NCI-H524 treated with DMSO at 0.1 percent for 48 hours (cell line): Measurements from ENCODE around the gene PPFIBP1.

Experiments used
- DNase-seq: peaks from one replicate; lab custom pipeline; 2025; lab: John Stamatoyannopoulos, UW

The PPFIBP1 gene

DNA sequence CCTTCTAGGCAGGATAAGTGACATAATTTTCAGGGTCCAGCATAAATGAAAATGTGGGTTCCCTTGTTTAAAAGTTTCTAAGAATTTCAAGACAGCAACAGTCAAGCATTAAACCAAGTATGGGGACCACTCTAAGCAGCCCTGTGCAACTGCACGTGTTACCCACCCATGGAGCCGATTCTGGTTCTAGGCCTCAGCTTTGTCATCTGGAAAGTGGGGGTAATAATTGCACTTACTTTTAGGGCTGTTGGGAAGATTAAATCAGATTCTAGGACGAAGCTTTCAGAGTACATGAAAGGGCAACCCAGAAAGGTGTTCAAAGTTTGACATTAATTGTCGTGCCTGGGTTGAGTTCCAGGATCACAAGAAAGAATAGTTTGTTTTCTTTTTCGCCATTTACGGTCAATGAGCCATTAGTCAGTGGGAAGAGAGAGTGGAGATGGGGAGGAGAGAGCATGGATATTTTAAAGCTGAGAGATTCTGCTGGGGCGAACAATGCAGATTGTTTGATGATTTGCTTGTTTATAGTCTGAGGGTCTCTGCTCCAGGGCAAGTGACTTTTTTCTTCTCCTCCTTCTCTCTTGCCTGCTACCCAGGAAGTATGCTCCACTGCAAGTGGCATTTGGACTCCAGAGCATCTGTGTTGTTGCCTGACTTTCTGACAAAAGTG is 10.7 kb upstream of the PPFIBP1 start:
- DNase-seq = no peak

DNA sequence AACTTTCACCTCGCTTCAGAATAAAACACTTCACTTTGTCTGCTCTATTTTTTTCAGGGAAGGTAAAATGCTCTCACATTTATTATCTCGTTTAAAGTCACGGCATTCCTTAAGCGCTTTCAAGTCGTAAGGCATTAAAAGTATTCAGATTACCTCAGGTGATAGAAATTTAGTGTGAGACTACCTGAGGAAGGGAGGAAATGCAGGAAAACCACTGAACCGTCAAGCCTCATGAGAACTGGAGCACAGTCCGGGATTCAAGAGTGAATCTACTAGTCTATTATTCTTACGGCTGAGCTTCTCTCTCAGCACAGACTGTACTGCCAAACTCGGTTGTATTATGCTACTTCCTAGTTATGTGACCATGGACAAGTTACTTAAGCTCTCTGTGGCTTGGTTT is 8.3 kb upstream of the PPFIBP1 start:
- no peak for DNase-seq

DNA sequence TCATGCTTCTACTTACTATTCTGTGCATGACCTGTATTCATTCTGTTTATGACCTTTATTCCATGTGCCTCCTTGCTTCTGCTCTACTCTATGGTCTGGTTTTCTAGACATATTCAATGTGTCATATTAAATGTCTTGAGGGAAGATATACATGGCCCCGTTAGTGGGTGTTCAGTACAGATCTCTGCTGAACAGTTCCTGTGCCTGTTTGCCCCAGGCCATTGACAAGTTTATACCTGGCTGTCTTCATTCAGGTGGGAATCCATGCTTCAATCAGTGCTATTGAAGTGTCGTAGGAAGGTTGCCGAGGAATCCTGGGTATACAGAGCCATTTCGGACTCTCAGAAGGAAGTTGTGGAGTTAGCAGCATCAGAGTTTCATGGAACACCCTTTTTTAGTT is 7.4 kb upstream of the PPFIBP1 start:
- DNase-seq = no peak

DNA sequence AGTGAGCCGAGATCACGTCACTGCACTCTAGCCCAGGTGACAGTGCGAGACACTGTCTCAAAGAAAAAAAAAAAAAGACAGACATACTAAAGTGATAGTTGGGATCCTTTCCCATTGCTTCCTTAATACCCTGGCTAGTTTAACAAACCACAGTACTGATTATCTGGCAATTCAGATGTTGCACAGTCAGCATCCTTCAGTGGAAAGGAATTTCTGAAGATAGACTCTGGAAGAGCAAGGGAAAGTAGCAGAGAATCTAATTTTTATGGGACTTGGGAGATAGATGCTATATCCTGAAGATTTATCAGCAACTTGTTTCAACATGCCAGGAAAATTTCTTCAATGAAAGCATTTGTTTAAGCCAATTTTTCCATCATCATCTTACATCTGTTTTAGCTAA is 6.5 kb upstream of the PPFIBP1 start:
- DNase-seq = no peak

DNA sequence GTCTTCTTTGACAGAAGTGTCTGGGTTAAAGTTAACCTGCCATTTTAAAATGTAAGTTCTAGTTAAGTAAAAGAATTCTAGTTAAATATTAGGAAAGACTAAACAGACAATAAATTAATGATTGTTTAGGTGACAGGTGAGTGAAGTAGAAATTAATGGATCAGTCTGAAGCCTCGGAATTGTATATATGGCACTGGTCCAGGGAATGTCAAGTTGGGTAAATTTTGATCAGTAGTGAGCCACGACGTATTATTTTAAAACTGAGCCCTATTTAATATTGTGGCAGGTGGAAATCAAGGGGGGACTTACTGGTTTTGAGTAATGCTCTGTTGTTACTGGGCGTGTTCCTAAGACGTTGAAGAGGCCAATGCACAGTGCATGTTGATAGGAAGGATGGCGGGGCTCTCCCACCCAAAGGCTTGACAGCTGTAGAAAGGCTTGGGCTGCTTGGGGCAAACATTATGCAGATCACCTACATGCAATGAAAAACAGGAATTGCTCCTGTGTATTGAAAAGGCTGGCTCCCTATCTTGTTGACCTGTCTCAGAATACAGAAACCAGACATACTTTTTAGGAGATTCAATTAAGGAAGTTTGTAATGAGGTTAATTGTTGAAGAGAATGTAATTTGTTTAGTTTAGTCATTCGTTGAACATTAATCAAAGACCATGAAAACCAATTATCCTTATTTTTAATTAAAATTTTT is 5.9 kb upstream of the PPFIBP1 start:
- DNase-seq = no peak

DNA sequence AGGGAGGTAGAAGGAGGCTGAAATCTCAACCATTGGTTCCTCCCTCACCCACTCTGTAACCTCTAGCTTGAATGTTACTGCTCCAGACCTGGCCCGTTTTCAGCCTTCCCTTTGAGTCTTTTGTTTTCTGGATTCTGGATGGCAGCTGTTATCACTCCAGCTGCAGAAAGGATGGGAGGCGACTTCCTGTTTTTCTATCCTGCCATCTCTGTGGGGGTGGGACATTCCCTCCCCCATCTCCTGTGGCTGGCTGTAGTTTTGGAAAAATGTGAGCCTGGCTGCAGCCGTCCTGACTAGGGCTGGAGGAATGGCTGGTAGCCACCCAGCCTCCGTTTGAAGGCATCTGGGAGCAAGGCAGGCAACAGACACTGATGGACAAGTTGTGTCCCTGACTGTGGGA is 2.9 kb upstream of the PPFIBP1 start:
- no peak for DNase-seq

DNA sequence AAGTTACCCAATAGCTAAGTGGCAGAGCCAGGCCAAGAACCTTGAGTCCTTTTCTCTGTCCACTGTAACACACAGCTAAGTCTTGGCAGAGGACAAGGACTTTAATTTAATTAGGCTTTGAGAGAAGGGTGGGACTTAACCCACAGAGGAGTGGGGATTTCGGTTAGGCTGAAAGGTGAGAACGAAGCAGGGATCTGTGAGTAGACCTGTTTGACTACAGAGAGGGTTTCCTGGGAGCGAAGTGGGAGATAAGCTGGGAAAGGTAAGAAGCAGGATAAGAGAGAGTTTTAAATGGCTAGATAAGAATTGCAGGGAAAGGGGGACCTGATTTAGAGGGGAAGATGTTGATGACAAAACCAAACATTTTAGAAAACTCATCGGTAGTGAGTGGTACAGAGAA is 2.0 kb upstream of the PPFIBP1 start:
- DNase-seq = no peak

DNA sequence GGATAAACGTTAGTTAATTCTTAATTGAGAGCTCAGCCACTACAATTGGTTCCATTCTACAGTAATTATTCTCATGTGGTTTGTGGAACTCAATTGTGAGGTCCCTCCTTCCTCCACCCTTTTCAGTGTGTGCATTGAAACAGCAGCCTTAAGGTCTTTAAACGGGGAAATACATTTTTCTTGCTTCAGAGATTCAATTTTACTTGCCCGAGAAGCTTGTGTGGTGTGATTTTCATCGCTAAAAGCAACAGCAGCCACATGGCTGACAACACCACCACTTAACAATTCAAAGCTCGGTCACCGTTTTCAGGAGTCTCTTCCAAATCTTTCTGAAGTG is 733 bp upstream of the PPFIBP1 start:
- no peak for DNase-seq

DNA sequence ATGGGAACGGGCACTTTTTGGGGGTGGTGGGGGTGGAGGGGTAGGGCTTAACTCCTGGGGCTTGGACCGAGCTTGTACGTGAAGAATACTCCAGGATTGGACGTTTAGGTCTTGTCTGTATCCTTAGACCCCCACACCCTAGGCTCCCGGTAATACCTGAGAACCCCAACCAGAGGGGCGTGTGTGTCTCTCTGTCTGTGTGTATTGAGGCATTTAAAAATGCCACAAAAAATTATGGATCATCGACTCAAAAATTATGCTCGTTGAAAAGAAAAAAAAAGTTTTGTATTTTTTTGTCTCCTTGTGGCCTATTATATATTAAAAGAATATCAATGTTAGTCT is 459 bp downstream of the PPFIBP1 start:
- DNase-seq = no peak

DNA sequence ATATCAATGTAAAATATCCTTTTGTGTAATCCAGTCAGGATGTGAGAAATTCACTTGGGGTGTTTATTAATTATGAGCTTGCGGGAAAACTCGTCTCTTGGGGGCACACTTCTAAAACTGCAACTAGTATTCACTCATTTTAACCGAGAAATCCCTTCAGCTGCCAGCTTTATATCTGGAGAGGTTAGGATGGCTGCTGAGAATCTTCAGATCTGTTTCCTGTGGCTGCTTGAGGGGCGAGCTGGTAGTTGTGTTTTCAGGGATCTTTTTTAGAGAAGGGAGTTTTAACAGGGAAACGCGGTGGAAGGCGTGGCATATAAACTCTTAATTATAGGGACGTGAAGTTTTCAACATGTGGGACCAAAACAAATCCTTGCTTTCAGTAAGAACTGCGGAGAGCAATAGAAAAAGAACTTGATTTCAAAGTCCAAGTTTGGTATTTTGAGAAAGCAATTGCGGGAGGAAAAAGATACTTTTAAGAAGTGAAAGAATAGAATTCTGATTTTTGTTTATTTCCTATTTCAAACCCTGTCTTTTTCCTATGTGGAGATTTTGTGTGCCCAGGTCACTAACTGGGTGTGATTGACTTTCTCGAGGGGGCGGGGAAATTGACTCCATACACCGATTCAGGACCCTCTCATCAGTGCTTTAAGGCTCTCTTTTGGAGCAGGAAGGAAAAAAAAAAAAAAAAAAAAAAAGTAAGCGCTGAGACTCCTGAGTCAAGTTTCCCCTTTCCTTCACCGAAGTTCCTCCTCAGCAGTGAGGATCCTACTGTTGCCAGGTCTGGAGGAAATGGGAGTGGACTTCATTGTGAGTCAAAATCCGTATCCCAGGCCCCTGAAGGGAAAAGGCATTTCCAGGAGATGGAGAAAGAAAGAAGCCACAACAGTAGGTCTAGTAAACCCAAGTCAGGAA is 1.1 kb downstream of the PPFIBP1 start:
- DNase-seq = no peak

DNA sequence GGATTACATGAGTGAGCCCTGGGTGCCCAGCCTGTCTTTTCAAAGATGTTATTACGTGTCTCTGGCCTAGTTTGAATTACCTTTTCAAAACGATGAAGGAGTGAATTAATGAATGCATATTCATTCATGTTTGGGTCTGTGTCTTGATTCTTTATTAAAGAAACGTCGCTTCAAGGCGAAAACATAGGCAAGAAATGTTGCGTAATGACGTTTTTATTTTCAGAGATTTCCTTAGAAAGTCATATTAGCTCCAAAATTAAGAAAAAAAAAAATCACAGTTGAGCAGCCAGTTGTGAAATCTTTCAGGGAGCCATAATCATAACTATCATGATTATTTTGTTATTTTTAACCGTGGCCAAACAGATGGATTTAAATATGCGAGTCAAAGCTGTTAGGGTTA is 3.5 kb downstream of the PPFIBP1 start:
- DNase-seq = no peak

DNA sequence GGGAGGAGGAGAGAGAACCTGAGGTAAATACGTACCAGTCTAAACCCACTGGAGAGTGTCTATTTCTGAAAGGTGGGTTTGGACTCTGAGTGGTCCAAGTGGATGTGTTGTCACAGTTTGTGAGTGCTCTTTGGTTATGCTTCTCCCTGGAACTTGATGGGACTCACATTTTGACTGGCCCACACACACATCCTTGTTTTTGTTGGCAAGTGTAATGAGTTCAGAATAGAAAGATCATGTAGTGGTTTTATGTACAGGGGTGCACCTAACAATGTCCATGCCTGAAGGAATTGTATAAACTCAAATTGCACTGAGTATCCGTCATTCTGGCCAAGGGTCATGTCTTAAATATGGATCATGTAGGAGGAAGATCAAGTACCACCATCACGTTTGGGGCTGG is 4.8 kb downstream of the PPFIBP1 start:
- no peak for DNase-seq

DNA sequence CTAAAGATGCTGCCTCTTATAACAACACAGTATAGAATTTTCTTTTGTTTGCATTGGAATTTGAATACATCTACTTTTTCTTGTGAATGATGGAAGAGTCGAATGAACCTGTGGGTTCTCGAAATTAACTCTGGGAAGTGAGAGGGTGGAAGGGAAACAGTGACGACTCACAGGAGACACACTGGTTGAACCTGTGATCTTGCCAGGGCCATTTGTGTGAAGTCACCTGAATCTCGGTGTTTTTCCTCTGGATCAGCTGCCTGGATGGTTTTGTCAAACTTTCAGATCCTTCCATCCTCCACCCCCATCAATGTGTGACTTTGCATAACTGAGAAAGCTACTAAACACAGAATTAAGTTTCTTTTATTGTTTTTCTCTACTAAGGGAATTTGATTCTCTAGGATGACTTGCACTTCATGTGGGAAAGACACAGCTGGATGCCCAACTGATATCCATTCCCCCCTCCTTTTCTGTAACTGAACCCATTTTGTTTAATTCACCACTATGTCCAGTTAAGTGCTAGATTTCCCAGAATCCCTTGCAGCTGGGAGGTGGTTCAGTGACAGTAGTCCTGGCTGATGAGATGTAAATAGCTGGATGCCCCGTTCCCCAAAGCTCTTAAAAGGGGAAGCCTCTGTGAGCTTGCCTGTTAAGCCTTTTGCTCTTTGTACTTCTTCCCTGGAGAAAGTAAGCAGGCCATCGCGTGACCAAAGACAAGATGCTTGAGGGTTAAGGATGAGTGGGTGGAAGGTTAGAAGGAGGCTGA is 6.3 kb downstream of the PPFIBP1 start:
- no peak for DNase-seq

DNA sequence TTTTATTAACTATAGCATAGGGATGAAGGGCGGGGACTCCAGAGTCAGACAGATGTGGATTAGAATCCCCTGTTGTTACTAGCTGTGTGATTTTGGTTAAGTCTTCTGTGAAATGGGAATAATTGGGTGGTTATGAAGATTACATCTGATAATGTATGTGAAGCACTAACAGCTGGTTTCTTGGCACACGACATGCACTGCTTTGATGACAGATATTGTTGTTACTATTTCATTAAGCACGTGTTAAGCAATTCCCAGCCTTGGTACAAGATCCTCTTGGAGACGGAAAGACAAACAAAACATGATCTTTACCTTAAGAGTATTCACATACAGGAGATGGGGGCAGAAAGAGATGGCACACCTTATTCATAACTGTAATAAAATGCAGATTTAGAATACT is 7.9 kb downstream of the PPFIBP1 start:
- DNase-seq = no peak

DNA sequence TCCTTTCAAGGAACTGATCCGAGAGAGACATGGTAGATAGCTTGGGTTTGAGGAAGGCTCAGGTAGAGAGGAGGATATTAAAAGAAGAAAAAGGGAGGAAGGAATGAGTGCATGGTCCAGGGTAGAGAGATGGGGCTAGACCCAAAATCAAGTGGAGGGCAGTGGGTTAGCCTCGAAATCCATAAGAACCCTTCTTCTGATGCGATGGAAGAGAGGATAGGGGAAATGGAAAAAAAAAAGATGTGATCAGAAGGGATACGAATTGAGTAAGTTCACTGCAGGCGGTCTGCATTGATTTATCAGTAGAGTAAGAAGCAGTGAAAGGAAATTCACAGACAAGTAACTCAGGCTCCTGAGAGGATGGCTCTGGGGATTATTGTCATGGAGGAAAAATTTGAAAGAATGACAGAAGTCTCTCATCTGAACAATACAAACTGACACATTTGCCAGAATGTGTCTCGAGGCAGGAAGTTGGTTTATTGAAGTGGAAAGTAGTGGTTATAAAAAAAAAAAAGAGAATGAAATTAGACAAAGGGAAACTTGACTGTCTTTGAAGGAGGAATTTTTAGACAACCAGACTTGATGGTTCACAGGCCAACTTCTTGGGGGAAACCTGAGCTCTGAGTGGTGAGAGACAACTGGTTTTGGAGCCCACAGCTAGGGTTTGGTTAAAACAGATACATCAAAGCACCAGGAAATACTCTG is 10.2 kb downstream of the PPFIBP1 start:
- DNase-seq = no peak

DNA sequence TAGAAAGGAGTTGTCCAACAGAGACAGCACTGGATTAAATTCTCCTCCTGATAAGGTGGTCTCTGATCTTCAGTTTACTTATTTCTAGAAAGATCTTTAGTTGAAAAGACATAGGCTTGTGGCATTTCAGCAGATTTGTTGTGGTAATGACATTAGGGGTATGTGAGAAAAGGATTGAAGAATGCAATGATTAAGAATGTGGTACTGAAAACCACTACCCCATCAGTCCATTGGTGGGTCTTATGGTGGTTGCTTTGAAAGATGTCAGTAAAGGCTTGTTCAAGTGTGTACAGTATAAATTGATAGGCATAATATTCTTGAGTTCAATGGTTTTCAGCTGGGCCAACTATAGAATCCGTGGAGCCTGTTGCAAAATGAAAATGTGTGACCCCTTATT is 10.8 kb downstream of the PPFIBP1 start:
- DNase-seq = no peak

DNA sequence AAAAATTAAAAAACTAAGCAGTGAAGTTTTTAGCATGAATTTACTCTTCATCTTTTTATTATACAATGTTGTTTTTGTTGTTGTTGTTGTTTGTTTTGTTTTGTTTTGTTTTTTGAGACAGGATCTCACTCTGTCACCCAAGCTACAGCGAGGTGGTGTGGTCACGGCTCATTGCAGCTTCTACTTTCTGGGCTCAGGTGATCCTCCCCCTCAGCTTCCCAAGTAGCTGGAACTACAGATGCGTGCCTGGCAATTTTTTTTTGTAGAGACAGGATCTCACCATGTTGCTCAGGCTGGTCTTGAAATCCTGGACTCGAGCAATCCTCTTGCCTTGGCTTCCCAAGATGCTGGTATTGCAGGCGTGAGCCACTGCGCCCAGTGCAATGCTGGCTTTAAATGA is 11.3 kb downstream of the PPFIBP1 start:
- DNase-seq = no peak

DNA sequence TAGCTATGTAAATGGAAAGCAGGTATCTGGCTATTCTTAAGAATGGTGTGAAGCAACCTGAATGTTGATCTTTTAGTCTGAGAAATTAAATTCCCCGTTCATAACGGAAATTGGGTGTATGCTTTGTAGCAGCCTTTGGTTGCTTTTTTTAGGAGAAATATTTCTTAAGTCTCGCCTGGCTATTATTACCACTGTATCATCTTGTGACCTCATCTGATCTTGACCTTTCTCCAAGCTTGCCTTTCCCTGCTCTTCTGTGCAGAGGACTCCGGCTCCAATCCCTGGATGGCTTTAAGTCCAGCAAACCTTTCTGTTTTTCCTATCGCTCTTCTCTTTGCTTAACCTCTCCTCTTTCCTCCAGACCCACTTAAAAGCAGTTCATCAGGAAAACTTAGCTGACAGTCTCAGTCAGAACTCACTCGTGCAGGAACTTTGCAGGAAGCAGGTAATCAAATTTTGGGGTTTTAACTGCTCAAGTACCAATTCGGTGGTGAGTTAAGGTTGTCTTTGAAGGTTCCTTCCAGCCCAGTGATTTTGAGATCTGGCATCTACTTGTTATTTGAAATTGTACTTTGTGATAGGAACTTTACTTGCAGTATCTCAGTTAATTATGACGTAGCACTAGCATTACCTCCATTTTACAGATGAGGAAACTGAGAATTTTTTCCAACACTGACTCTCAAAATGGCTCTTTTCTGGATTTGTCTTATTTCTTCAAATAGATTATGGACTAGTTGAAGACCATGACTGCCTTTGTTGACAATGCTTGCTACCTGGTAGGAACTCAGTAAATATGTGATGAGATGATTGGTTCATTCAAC is 14.1 kb downstream of the PPFIBP1 start:
- DNase-seq = no peak

DNA sequence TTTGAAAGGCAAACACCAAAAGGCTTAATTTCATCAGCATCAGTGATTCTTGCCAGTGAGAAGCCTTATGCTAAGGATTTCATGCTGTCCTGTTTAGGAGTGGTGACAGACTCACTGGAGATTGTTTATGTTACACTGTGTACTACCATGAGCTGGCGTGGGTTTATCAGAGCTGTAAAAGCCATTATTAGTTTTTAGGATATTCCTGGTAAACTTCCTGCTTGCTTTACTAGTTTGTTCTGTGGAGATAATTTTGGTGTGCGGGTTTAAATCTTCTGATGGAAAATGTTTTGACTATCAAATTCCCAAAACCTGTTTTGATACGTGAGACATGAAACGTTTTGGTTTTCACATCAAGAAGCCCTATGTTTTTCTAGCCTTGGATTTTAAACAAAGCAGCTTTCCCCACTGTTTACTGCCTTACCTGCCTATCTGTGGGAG is 15.2 kb downstream of the PPFIBP1 start:
- no peak for DNase-seq

DNA sequence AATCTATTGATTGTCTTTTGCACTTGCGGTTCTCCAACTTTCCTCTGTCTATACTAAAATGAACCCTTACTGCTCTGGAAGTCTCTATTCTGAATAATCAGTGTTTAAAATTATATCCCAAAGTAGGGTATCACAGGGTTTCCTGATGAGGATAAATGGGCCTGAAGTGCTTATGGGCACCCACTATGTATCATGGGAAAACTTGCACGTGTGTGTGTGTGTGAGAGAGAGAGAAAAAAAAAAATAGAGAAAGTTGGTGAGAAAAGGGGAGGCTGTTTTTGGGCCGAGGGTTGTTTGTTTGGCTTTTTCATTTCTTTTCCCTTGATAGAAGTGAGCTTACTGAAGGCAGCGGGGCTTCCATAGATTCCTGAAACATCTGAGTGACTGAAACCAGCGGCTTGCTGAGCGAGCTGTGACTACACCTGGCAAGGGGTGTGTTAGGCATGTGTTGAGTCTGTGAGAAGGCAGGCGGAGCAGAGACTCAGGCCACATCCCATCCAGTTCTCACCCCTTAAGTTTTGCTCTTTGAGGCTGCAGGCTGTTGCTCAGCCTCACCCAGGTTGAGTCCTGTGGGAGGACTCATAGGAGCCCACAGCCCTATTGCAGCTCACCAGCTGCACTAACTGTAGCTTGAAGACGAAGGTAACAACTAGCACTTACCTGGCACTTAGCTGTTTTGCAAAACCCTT is 17.2 kb downstream of the PPFIBP1 start:
- DNase-seq = no peak
